HepG2 (cell line): ENCODE results near the gene SOX5. TPM values are rescaled to one million over a fixed set of nuclear protein-coding genes. Genes with fewer than 3 reads are reported as not detected.

Source experiments
- ATAC-seq: fragments of 200-7000 bp; cut with Tn5 transposase; 3 replicates; pipeline ENCODE4 v1.9.1; 2020; ENCODE audit warnings: mild to moderate bottlenecking, moderate library complexity
- BruUV-seq: library from RNA; stranded (reverse); fragments of 400-500 nt; replicated peaks from 2 replicates; lab custom pipeline; 2021; lab: Mats Ljungman, UMichigan
- CTCF ChIA-PET: fragments of 300-600 bp; formaldehyde crosslinking; extraction: SDS; loops from one replicate; lab custom pipeline; 2021; ENCODE audit warnings: low total read pairs, inconsistent platforms, low intra/inter-chr PET ratio; lab: Yijun Ruan, JAX
- POLR2A ChIA-PET: fragments of 350-600 bp; sonication (Branson Sonifier 250); formaldehyde crosslinking; loops from one replicate; lab custom pipeline; 2020; ENCODE audit warnings: antibody characterized with exemption, inconsistent platforms; lab: Yijun Ruan, JAX
- DNase-seq: peaks from one replicate; pipeline ENCODE4 v3.0.0-alpha.2; 2015; ENCODE audit warnings: low spot score
- FAIRE-seq: peaks from 3 replicates; lab custom pipeline; 2011; peaks lifted over from hg19 to GRCh38; lab: Jason Lieb, UNC
- H2AFZ ChIP-seq: one replicate; pipeline ENCODE4 v1.6.1; 2011; ENCODE audit warnings: low read length, inconsistent platforms
- H3K27ac ChIP-seq: fragments of 300-600 bp; 3 replicates; pipeline ENCODE4 v1.8.0; 2011; ENCODE audit warnings: mixed run types, mild to moderate bottlenecking, mixed read lengths, low read length, inconsistent platforms; ENCODE audit not compliant: insufficient read depth; ENCODE audit errors: extremely low read length
- H3K27me3 ChIP-seq, 2 experiments: fragments of 200-600 bp in 1 of 2; 2 replicates in 1 of 2; 3 replicates in 1 of 2; pipeline versions ENCODE4 v1.6.0 to v1.8.0; 2011; ENCODE audit warnings: low read length in 2 of 2, mild to moderate bottlenecking in 2 of 2, moderate library complexity in 2 of 2, inconsistent platforms in 1 of 2; ENCODE audit not compliant: insufficient read depth in 2 of 2, control insufficient read depth in 1 of 2
- H3K36me3 ChIP-seq, 2 experiments: fragments of 200-600 bp in 1 of 2; replicated peaks in 1 of 2; 2 replicates in 1 of 2; 3 replicates in 1 of 2; pipeline versions ENCODE4 v1.5.1 to v1.8.0; 2011; ENCODE audit warnings: low read length in 2 of 2, inconsistent platforms in 1 of 2; ENCODE audit not compliant: insufficient read depth in 2 of 2, control insufficient read depth in 1 of 2
- H3K4me1 ChIP-seq: 2 replicates; pipeline ENCODE4 v1.5.1; 2012; ENCODE audit warnings: low read length, inconsistent platforms; ENCODE audit not compliant: insufficient read depth
- H3K4me2 ChIP-seq: 2 replicates; pipeline ENCODE4 v1.6.0; 2011; ENCODE audit warnings: low read depth, low read length, inconsistent platforms
- H3K4me3 ChIP-seq, 3 experiments: fragments of 200-600 bp in 1 of 3; sonication (generic), shearing (Covaris generic) in 1 of 3; replicated peaks in 1 of 3; 2 replicates each; pipeline ENCODE4 v1.5.1; 2011 to 2016; ENCODE audit warnings: low read length in 3 of 3, inconsistent platforms in 2 of 3, low read depth in 2 of 3, mild to moderate bottlenecking in 2 of 3, control low read depth in 1 of 3, mixed read lengths in 1 of 3; ENCODE audit not compliant: insufficient read depth in 1 of 3
- H3K79me2 ChIP-seq: one replicate; pipeline ENCODE4 v1.6.1; 2011; ENCODE audit warnings: low read length, inconsistent platforms; ENCODE audit not compliant: insufficient read depth
- H3K9ac ChIP-seq: 2 replicates; pipeline ENCODE4 v1.6.0; 2011; ENCODE audit warnings: mild to moderate bottlenecking, low read depth, low read length, inconsistent platforms; ENCODE audit not compliant: insufficient read depth
- H3K9me3 ChIP-seq: 2 replicates; pipeline ENCODE4 v1.5.1; 2012; ENCODE audit warnings: mild to moderate bottlenecking, low read length
- H4K20me1 ChIP-seq: 2 replicates; pipeline ENCODE4 v1.6.0; 2011; ENCODE audit warnings: inconsistent platforms, mild to moderate bottlenecking, low read length, moderate library complexity; ENCODE audit not compliant: insufficient read depth
- CHD4 ChIP-seq: fragments of 200-600 bp; sonication (generic); IDR thresholded peaks from 2 replicates; pipeline ENCODE4 v1.7.0; 2017; ENCODE audit warnings: mild to moderate bottlenecking, low read length, borderline replicate concordance
- MAFF ChIP-seq: IDR thresholded peaks from 2 replicates; pipeline ENCODE4 v1.6.1; 2011; ENCODE audit warnings: low read depth, low read length, improper control_type of control experiment
- MAFK ChIP-seq, 2 experiments: IDR thresholded peaks in 1 of 2; conservative IDR thresholded peaks in 1 of 2; 2 replicates each; pipeline ENCODE4 v1.6.1; 2011; ENCODE audit warnings: improper control_type of control experiment in 2 of 2, low read length in 2 of 2
- ZBTB39 ChIP-seq: sonication (generic); formaldehyde crosslinking; IDR thresholded peaks from 2 replicates; pipeline ENCODE4 v1.5.0; 2020; ENCODE audit warnings: missing genetic modification reagents
- ZBTB42 ChIP-seq: sonication (generic); formaldehyde crosslinking; IDR thresholded peaks from 2 replicates; pipeline ENCODE4 v1.5.0; 2020; ENCODE audit warnings: mild to moderate bottlenecking, missing genetic modification reagents
- WGBS: methylation state at CpG from one replicate; pipeline ENCODE4 v1.1.6; 2017; ENCODE audit warnings: low lambda C conversion rate; 5-methylcytosine and 5-hydroxymethylcytosine counted together
- in situ Hi-C: cut with HindIII; loops from 2 replicates; pipeline ENCODE4 v1.10.0; 2017; ENCODE audit warnings: low pct_unique_long_range_greater_than_20kb; ENCODE audit not compliant: extremely low pct_ligation_motif_present
- intact Hi-C: fragments of 100-400 bp; cut with micrococcal nuclease; formaldehyde crosslinking; loops from one replicate; pipeline ENCODE4 v1.10.0; 2022; ENCODE audit not compliant: unreplicated experiment
- polyA plus RNA-seq, 8 experiments: library from polyadenylated mRNA; depleted of rRNA in 3 of 8; stranded (reverse) in 7 of 8; unstranded in 1 of 8; fragments of >200 nt; fragmentation: Illumina TruSeq in 4 of 8; extraction: Trizol in 4 of 8; gene quantifications; 2 replicates each; pipeline versions ENCODE4 v1.2.1 to v1.2.3, GENCODE V29; 2011 to 2016; ENCODE audit warnings: low read depth in 4 of 8, missing spikeins in 1 of 8, mixed read lengths in 1 of 8; ENCODE audit not compliant: insufficient read depth in 1 of 8
- total RNA-seq, 5 experiments: library from RNA; depleted of rRNA; stranded (reverse); fragments of >200 nt; fragmentation: Illumina TruSeq; extraction: Trizol; gene quantifications; 2 replicates each; pipeline ENCODE4 v1.2.3, GENCODE V29; 2016; ENCODE audit warnings: low read depth in 1 of 5

The SOX5 gene
- total and polyA plus RNA-seq, 2 of the 13 experiments (the other 11 are each of a cell fraction or from before 2014, with no cell fraction given) = 18.5 to 76.4 TPM

- no peak overlapping the region for H3K9ac ChIP-seq
- H3K4me2 ChIP-seq = no peak overlapping the region
- no peak overlapping the region for H3K4me3 ChIP-seq
- FAIRE-seq (no peak), ATAC-seq (no peak), DNase-seq (no peak)
- peaks cover 67% of the 10 kb centered on the region for H3K4me1 ChIP-seq
- ChIA-PET POLR2A (no interaction called here), CTCF (no interaction called here)
- TF ChIP-seq MAFF = peak; percentile 79
- TF ChIP-seq MAFK (conservative IDR thresholded peaks at IDR 0.05 in 1 of 2, IDR thresholded peaks at IDR 0.05 in 1 of 2; ENCODE audit: low read length in 2 of 2) = peak; percentile 35 to 82; a peak in 3 of 4 replicates
- no peak for TF ChIP-seq ZBTB42
- H4K20me1 ChIP-seq = no peaks in the 10 kb centered on the region
- 96% methylated on average over 3 of the region's 3 CpGs for WGBS
- intact Hi-C loops = no loop called here
- peaks cover 99% of the 10 kb centered on the region for H3K79me2 ChIP-seq
- in situ Hi-C loops = no loop called here
- no peaks in the 10 kb centered on the region; a peak in 2 of 5 replicates for H3K36me3 ChIP-seq
- H3K9me3 ChIP-seq = no peaks in the 10 kb centered on the region
- no peak overlapping the region for H2AFZ ChIP-seq
- no TSS peak for BruUV-seq
- H3K27me3 ChIP-seq = no peaks in the 10 kb centered on the region
- no peak overlapping the region for H3K27ac ChIP-seq
These were observed 11.0 kb downstream of the SOX5 start for GRCh38 chr12:23938422-23938821.

DNA sequence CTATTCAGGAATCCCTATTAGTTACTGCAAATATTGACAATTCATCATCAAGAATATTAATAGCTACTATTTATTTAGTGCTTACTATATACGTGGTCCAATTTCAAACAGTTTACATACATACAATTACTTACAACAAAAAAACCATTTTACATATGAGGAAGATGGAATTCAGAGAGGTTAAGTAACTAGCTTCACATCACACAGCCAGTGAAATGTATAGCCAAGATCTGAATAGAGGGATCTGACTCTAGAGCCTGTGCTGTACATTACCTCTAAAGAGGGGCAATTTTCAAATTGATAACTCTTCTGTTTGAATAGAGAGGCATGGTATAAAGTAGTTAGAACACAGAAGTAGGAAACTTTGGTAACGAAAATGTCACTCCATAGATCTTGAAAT, 18.3 kb downstream of the SOX5 start:
- Histone ChIP-seq H4K20me1 (no peaks in the 10 kb centered on the region; the same call in 1 of the 2 replicates), H3K4me1 (peaks cover 39% of the 10 kb centered on the region), H3K4me3 (no peak overlapping the region), H3K79me2 (peaks cover 98% of the 10 kb centered on the region), H3K36me3 (no peaks in the 10 kb centered on the region; a peak in 1 of 5 replicates), H3K9ac (no peak overlapping the region), H2AFZ (no peak overlapping the region), H3K27ac (no peak overlapping the region), H3K9me3 (peaks cover 6% of the 10 kb centered on the region; the same call in 1 of the 2 replicates), H3K4me2 (no peak overlapping the region), H3K27me3 (no peaks in the 10 kb centered on the region)
- TF ChIP-seq CHD4 (peak; percentile 69), ZBTB39 (CRISPR knock-in tag) (no peak)
- ChIA-PET CTCF (no interaction called here), POLR2A (no interaction called here)
- in situ Hi-C loops (no loop called here), intact Hi-C loops (no loop called here)
- ATAC-seq (no peak), FAIRE-seq (no peak), DNase-seq (no peak)
- 96% methylated on average over 2 of the region's 2 CpGs for WGBS
- BruUV-seq = no TSS peak
